Measurements from ENCODE around the gene LRRC40.
A peak's percentile ranks its signal among the peaks of the same experiment; 100 is the strongest.
"Not testable (repeated sequence)": the region's sequence is repeated elsewhere in the genome, so short reads cannot be mapped to it uniquely, and the experiment has no call there.

Gene LRRC40

DNA sequence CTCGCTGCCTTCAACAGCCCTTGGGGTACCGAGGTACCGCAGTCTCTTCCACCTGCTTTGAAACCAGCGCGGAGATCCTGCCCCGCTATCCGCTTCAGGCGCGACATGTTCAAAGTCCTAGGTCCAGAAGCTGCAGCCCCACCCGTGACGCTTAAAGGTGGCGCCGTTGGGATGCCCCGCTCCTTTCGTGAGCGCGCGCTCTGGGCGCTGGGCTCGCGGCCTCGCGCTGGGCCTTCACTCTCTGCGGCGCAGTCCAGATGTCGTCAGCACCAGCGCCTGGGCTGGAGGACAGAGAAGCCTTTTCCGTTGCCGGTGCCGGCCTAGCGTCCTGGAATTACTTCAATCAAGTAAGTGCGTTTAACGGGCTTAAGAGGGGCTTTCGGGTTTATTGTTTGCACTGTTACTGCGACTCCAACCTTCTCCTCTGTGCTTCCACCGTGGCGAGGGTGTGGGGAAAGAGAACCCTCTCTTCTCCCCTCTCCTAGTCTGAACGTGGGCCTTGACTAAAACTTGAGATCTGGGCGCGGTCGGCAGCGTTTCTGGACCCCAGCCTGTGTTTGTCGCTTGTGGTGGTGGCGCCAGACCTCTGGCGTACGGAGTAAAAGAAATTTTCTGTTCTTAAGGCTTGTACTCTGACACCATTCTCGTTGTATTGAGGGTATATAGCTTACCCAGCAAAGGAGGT lies at the start of gene LRRC40:
Gene LRRC40 (minus strand): TSS at position 146 of the 685 bp plus-strand sequence. CDS start 39 bp downstream, at position 107.
- DNase-seq (ENCODE audit: low read depth), result peak; percentile 94

- no peak for DNase-seq (ENCODE audit: low read depth)
These were observed 43.4 kb upstream of the LRRC40 start for GRCh38 chr1:70248729-70249128.

- no peak for DNase-seq (ENCODE audit: low read depth)
These were observed 42.4 kb upstream of the LRRC40 start for GRCh38 chr1:70247768-70248167.

- no peak for DNase-seq (ENCODE audit: low read depth)
These were observed 41.7 kb upstream of the LRRC40 start for GRCh38 chr1:70247122-70247521.

GRCh38 chr1:70239940-70240339 lies 34.6 kb upstream of the LRRC40 start:
- DNase-seq (ENCODE audit: low read depth), result no peak

DNA sequence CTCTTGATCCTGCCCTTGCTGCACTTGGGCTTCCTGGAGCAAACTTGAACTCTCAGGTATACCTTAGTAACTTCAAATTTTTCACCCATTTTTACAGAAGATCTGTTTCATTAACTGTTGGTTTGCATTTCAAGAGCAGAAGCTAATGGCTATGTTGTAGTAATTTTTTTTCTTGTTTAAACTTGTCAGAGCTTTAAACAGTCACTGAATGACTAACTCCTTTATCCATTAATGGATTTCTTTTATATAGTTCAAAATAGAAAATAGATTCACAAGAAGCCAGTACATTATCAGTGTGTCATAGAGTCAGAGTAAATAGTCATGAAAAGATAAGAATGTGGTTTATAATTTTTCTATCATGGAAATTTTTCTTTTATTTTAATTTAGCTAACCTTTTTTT lies 29.4 kb upstream of the LRRC40 start:
- no peak for DNase-seq (ENCODE audit: low read depth)

DNA sequence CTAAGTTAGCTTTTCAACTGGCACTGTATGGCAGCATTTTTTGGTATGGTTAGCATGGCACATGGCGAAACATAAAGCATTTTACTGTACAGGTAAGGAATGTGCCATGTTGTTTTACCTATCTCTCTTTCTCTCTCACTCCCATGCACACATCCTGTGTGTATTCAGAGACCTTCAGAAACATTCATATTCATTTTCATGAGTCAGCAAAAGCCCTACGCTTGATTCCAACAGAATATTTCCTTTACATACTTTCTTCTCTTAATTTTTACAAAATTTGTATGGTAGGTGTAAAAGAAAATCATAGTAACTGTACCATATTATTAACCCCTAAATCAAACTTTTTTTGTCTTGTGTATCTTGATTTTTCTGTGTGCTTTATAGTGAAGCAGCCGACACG lies 26.1 kb upstream of the LRRC40 start:
- no peak for DNase-seq (ENCODE audit: low read depth)

DNA sequence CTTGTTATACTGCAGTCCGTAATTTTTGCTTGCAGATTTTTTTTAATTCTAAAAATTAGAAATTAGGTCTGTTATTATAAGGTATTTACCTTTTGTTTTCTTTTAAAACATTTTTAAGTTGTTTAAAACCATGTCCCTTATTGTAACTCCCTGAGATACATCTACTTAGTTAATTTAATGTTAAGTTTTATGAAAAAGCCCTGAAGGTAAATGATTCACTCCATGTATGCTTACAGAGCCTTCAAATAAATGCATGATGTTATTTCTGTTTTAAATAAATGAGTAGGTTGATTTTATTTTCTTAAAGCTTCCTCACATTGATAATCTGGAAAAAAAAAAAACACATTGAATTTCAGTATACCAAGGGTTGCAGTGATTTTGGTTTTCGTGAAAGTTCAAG lies 23.3 kb upstream of the LRRC40 start:
- no peak for DNase-seq (ENCODE audit: low read depth)

DNA sequence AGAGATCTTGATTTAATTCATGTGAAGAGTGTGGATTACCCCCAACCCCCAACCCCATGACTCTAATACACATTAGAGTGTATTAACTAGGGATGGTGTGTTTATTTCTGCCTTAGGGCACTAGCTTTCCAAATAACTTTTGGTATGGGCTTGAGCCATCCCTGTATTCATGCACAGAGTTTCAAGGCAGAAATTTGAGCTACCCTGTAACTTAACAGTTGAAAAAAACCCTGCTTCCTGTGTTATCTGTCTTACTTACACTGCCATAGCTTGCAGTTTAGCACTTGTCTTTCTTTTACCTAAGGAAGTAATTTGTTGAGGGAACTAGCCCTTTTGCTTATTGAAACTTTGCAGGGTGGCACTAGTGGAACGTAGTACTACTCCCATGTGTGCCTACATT lies 22.1 kb upstream of the LRRC40 start:
- DNase-seq (ENCODE audit: low read depth), result no peak

DNA sequence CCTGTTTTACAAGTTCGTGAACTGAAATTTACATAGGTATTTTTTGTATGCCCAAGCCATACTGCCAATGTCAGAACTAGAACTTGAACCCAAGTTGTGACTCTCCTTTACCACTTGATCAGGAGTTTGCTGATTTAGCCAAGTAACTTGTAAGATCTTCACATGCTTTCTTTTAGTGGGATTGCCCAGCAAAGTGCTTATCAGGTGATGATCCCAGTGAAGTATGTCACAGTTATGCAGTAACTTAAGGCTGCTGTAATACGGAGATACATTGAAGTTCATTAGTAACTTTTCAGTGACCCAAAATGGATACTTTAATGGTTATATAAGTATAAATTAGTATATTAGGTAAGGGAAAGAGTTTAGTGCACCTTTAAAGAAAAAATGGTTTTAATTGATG lies 19.6 kb upstream of the LRRC40 start:
- no peak for DNase-seq (ENCODE audit: low read depth)

DNA sequence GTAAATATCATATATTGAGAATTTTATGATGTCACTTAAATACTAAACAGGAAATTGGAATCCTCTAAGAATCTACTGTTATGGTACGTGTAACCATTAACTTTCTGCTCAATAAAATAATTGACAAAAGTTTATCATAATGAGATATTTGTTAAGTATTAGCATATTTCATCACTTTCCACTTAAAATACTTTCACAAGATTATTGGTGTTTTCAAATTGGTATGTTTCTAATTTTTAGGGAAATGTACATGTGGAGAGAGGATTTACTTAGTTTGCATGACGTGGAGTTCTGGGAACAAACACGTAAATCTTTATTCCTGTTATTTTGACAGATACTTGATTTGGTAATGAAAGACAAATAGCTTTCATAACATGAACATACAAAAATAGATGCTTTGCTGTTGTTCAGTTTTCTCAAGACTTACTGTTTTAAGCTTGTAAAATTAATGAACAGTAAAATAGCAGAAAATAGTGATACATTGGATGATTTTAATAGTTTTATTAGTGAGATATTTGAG lies 17.4 kb upstream of the LRRC40 start:
- no peak for DNase-seq (ENCODE audit: low read depth)

DNA sequence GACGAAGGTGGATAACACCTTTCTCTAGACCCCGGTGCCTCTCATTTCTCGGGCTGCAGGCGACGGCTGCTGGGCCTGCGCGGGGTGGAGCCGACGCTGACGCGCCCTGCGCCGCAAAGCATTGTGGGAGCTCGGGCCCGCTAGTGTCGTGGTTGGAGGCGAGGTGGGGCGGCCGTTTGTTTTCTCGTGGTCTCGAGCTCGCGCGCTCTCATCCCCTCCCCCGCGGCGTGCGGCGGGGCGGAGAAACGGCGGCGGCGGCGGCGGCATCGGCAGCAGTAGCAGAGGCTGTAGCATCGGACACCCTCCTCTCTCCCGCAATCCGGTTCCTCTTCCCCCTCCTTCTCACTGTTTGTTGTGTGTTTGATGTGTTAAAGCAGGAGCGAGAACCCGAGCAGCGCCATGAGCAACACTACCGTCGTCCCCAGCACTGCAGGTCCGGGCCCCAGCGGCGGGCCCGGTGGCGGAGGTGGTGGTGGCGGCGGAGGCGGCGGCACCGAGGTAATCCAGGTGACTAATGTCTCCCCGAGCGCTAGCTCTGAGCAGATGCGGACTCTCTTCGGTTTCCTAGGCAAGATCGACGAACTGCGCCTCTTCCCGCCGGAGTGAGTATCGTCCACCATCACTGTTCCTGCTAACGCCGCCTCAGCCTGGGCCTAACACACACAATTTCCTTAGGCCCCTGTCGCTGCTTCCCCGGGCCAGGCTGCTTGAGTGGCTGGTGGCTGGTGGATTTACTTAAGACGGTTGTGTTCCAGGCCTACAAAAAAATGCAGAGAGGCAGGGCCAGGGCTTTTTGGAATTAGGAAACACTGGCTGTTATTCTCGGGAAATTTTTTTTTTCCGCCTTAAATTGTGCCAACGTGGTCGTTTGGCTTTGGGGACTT lies 16.1 kb upstream of the LRRC40 start, which contains the start of gene SRSF11:
Gene SRSF11 (plus strand): TSS at position 143 of the 884 bp plus-strand sequence. CDS start 257 bp downstream, at position 400.
- peak; percentile 95 for DNase-seq (ENCODE audit: low read depth)

DNA sequence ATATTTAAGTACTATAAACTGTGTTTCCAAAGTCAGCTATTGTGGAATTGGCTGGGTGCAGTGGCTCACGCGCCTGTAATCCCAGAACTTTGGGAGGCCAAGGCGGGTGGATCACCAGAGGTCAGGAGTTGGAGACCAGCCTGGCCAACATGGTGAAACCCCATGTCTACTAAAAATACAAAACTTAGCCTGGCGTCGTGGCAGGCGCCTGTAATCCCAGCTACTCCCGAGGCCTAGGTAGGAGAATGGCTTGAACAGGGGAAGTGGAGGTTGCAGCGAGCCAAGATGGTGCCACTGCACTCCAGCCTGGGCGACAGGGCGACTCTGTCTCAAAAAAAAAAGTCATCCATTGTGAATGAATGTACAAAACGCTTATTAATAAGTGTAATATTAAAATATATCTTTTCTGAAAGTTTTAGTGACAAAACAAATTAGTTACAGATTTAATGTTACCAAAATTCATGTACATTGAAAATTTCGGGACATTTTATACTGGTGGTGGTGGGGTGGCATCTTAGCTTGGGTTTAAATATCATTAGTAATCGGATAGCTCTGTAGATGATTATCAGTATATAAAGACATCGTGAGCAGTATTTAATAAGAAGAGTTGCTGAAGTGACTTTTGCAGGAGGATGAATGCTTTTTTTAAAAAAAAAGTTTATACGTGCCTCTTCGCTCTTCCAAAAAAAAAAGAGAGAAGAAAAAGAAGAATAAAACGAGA lies 15.3 kb upstream of the LRRC40 start:
- DNase-seq (ENCODE audit: low read depth), result no peak

DNA sequence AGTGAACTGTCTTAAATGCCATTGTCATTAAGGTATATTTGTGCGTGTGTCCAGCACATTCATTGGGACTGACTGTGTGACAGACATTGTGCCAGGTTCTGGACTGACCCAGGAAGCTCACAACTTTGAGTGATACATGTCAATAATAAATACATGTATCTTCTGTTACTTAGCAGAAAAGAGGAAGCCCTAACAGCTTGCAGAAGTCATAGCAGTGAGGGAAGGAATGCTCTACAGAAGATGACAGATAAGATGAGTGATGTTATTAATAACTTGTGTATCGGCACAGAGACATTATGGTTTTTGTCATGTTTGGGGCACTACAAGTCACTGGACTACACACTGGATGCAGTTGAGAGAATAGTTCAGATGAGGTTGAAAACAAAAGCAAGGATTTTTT lies 14.6 kb upstream of the LRRC40 start:
- no peak for DNase-seq (ENCODE audit: low read depth)

GRCh38 chr1:70211541-70211940 lies 6.2 kb upstream of the LRRC40 start:
- no peak for DNase-seq (ENCODE audit: low read depth)

DNA sequence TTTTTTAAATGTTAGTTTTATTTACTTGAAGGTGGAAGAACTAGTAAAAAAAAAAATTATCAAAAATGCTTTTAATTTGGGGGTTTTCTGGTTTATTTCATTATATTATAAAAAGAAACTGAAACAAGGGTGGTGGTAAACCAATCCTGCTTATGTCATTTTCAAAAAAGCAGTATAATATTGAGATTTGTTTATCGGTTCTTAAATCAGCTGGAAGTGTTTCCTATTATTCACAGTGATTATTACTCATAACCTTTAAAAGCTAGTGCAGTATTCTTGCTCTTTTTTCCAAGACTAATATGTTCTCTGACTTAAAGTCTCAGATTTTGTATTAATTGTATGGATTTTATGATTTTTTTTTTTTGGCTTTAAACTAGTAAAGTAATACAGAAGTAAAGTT lies 5.4 kb upstream of the LRRC40 start:
- DNase-seq (ENCODE audit: low read depth), result no peak

GRCh38 chr1:70208292-70208691 lies 2.9 kb upstream of the LRRC40 start:
- no peak for DNase-seq (ENCODE audit: low read depth)

- DNase-seq (ENCODE audit: low read depth), result no peak
These were observed 2.1 kb upstream of the LRRC40 start for GRCh38 chr1:70207492-70207891.

- not testable (repeated sequence) for DNase-seq (ENCODE audit: low read depth)
These were observed 1.5 kb upstream of the LRRC40 start for GRCh38 chr1:70206833-70207232.

DNA sequence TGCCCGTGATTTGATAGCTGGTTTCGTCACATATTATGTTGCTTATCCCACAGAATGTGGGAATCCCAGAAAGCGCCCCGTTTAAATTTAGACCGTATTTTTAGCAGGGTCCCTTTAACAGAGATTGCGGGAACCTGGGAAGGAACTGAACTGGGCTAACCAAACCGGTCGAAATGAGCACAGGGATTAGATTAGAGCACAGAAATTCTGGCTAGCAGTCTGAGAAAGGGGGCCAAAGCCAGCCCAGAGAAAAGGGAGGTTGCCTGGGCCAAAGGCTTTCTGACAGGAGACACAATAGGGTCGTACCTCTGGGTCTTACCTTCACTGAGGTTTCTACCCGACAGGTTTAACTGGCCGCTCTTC lies 327 bp downstream of the LRRC40 start:
- DNase-seq (ENCODE audit: low read depth), result no peak

GRCh38 chr1:70204600-70204999 lies 779 bp downstream of the LRRC40 start:
- DNase-seq (ENCODE audit: low read depth), result no peak

- DNase-seq (ENCODE audit: low read depth), result no peak
These were observed 1.2 kb downstream of the LRRC40 start for GRCh38 chr1:70204139-70204538.

Measured in stimulated activated CD8-positive, alpha-beta memory T cell treated with anti-CD3 and anti-CD28 coated beads, Interleukin-7, amount 100 ng/mL, for 24 hours (primary cell).